OCI-LY3 (cell line): Measurements from ENCODE around the gene SERPINA1.
A peak's percentile ranks its signal among the peaks of the same experiment; 100 is the strongest.

ENCODE experiments used
- H2AFZ ChIP-seq: fragments of 200-600, 300-600 bp; shearing (Covaris generic); 2 replicates; pipeline ENCODE4 v1.6.0; 2014; ENCODE audit warnings: antibody characterized with exemption, low read depth, low read length
- H3K27ac ChIP-seq: fragments of 200-600, 300-600 bp; sonication (generic); 2 replicates; pipeline ENCODE4 v1.5.1; 2014; ENCODE audit warnings: mild to moderate bottlenecking, low read length, moderate library complexity, mixed read lengths
- H3K27me3 ChIP-seq: fragments of 200-600, 300-600 bp; sonication (generic); 2 replicates; pipeline ENCODE4 v1.6.1; 2014; ENCODE audit warnings: low read depth, low read length, mixed read lengths
- H3K36me3 ChIP-seq: fragments of 200-600, 300-600 bp; sonication (generic); replicated peaks from 2 replicates; pipeline ENCODE3; 2014; ENCODE audit warnings: low read depth, low read length, mixed read lengths
- H3K4me1 ChIP-seq: fragments of 300-600, 200-600 bp; sonication (generic); 2 replicates; pipeline ENCODE4 v1.6.1; 2014; ENCODE audit warnings: low read length, mixed read lengths
- H3K4me2 ChIP-seq: fragments of 200-600, 300-600 bp; sonication (generic); 2 replicates; pipeline ENCODE4 v1.6.1; 2014; ENCODE audit warnings: low read length, mixed read lengths
- H3K4me3 ChIP-seq: fragments of 300-600, 200-600 bp; sonication (generic); 2 replicates; pipeline ENCODE4 v1.5.1; 2014; ENCODE audit warnings: antibody characterized with exemption, mild to moderate bottlenecking, low read length, moderate library complexity
- H3K79me2 ChIP-seq: fragments of 300-600, 200-600 bp; shearing (Covaris generic); 2 replicates; pipeline ENCODE4 v1.6.1; 2014; ENCODE audit warnings: mild to moderate bottlenecking, low read length, mixed read lengths
- H3K9ac ChIP-seq: fragments of 300-600, 200-600 bp; shearing (Covaris generic); 2 replicates; pipeline ENCODE4 v1.6.0; 2014; ENCODE audit warnings: mild to moderate bottlenecking, low read length, moderate library complexity
- H3K9me3 ChIP-seq: fragments of 200-600, 300-600 bp; shearing (Covaris generic); 2 replicates; pipeline ENCODE4 v1.6.1; 2014; ENCODE audit warnings: low read length, mixed read lengths; ENCODE audit not compliant: insufficient read depth
- H4K20me1 ChIP-seq: fragments of 200-600, 300-600 bp; sonication (generic); 2 replicates; pipeline ENCODE4 v1.6.1; 2016; ENCODE audit warnings: low read length, mixed read lengths; ENCODE audit not compliant: insufficient read depth
- EZH2phosphoT487 ChIP-seq: fragments of 200-600 bp; shearing (Covaris generic); IDR thresholded peaks from 2 replicates; pipeline ENCODE4 v1.6.1; 2018; ENCODE audit warnings: antibody characterized with exemption, mixed run types, low read depth
- TF ChIP-seq, protein P1 (sequence below): fragments of 200-600, 300-600 bp; sonication (generic); IDR thresholded peaks from 2 replicates; pipeline ENCODE4 v1.5.1; 2014; ENCODE audit warnings: antibody characterized with exemption, low read length, low read depth

The SERPINA1 gene

DNA sequence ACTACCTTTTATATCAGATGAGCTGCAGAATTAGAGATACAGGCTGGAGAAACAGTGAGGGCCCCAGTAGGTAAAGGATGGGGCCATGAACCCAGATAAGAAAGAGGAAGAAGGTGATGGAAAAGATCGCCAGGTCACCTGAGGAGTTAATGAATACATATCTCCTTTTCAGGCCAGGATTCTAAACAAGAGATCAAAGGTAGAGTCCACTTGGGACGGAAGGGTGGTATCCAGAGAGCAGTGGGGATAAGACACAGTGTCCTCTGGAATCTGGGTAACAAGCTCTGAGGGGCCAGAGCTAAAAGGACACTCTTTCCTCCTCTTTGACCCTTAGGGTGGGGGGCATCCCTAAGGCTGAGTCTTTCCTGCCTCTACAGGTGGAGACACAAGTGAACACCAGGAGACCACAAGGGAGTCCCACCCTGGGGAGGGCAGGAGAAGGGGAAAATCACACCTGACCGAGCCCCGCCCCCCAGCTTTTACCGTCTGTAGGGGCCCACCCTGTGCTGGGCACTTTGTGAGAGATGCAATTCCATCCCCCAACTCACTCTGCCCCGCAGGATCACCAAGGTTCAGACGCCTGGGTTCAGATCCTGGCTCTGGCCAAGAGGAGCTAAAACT, 27.3 kb downstream of the SERPINA1 start:
- H3K36me3 ChIP-seq, result no peaks in the 10 kb centered on the region
- peaks cover 14% of the 10 kb centered on the region for H3K4me1 ChIP-seq

DNA sequence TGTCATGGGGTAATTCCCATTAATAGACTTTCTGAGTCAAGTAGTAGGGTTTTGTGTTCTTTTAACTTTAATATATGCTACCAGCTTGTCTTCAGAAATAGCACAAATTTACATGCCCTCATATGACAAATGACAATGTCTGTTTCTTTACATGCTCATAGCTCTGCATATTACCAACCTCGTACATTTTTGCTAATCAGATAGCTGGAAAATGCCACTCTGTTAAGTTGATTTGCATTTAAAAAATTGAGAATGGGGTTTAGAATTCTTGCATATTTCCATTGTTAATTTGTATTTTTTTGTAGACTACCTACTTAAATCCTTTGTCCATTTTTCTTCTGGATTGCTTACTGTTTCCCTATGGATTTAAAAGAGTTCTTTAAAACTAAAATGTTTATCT, 31.2 kb downstream of the SERPINA1 start:
- H3K79me2 ChIP-seq, result no peaks in the 10 kb centered on the region
- H4K20me1 ChIP-seq, result no peaks in the 10 kb centered on the region
- peaks cover 9% of the 10 kb centered on the region for H3K36me3 ChIP-seq
- H3K4me1 ChIP-seq, result peaks cover 28% of the 10 kb centered on the region
- no peak overlapping the region for H2AFZ ChIP-seq
- peaks cover 24% of the 10 kb centered on the region for H3K9me3 ChIP-seq
- H3K4me3 ChIP-seq, result no peak overlapping the region
- no peaks in the 10 kb centered on the region for H3K27me3 ChIP-seq
- no peak overlapping the region for H3K4me2 ChIP-seq
- no peak overlapping the region for H3K9ac ChIP-seq
- H3K27ac ChIP-seq, result no peak overlapping the region
- no peak for TF ChIP-seq EZH2phosphoT487
- TF ChIP-seq, protein P1, sequence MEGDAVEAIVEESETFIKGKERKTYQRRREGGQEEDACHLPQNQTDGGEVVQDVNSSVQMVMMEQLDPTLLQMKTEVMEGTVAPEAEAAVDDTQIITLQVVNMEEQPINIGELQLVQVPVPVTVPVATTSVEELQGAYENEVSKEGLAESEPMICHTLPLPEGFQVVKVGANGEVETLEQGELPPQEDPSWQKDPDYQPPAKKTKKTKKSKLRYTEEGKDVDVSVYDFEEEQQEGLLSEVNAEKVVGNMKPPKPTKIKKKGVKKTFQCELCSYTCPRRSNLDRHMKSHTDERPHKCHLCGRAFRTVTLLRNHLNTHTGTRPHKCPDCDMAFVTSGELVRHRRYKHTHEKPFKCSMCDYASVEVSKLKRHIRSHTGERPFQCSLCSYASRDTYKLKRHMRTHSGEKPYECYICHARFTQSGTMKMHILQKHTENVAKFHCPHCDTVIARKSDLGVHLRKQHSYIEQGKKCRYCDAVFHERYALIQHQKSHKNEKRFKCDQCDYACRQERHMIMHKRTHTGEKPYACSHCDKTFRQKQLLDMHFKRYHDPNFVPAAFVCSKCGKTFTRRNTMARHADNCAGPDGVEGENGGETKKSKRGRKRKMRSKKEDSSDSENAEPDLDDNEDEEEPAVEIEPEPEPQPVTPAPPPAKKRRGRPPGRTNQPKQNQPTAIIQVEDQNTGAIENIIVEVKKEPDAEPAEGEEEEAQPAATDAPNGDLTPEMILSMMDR, result no peak

More for the DNA sequence above, 27.3 kb downstream of the SERPINA1 start:
- Histone ChIP-seq H4K20me1 (no peaks in the 10 kb centered on the region), H3K4me3 (no peak overlapping the region), H3K4me2 (no peak overlapping the region), H3K9ac (no peak overlapping the region), H3K27me3 (no peaks in the 10 kb centered on the region), H3K9me3 (no peaks in the 10 kb centered on the region), H2AFZ (no peak overlapping the region), H3K79me2 (no peaks in the 10 kb centered on the region), H3K27ac (no peak overlapping the region)
- TF ChIP-seq, protein P1, result no peak
- no peak for TF ChIP-seq EZH2phosphoT487

DNA sequence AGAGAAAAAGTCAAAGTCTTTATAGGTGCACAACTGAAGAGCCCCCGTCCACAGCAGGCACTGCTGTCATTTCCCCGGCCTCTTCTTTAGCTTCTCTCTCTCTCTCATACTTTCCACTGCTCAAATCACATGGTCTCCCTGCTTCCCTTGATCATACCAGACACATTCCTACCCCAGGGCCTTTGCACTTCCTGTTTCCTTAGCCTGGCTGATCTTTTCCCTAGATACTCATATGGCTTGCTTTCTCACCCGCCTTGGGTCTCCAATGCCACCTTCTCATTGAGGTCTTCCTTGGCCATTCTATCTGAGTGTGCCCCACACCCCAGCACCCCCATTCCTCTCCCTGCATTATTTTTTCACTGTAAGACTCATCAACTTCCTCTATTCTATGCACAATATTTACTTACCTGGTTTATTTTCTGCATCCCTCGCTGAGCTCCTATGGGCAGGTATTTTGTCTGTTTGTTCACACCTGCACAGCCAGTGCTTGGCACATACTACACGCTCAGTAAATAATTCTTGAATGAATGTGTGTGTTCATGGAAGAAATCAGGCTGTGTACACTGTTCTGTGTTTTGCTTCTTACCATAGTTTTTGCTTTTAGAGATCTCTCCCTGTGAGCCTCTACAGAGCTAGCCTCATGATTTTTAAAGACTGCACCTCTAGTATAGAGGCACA, 31.9 kb downstream of the SERPINA1 start:
- TF ChIP-seq, protein P1, result no peak
- TF ChIP-seq EZH2phosphoT487, result no peak
- no peaks in the 10 kb centered on the region for H3K79me2 ChIP-seq
- no peak overlapping the region for H2AFZ ChIP-seq
- peaks cover 12% of the 10 kb centered on the region for H3K36me3 ChIP-seq
- H3K9me3 ChIP-seq, result peaks cover 29% of the 10 kb centered on the region
- H3K4me1 ChIP-seq, result peaks cover 28% of the 10 kb centered on the region
- H3K27ac ChIP-seq, result no peak overlapping the region
- no peak overlapping the region for H3K4me3 ChIP-seq
- no peaks in the 10 kb centered on the region for H3K27me3 ChIP-seq
- no peak overlapping the region for H3K9ac ChIP-seq
- H4K20me1 ChIP-seq, result no peaks in the 10 kb centered on the region
- H3K4me2 ChIP-seq, result no peak overlapping the region

DNA sequence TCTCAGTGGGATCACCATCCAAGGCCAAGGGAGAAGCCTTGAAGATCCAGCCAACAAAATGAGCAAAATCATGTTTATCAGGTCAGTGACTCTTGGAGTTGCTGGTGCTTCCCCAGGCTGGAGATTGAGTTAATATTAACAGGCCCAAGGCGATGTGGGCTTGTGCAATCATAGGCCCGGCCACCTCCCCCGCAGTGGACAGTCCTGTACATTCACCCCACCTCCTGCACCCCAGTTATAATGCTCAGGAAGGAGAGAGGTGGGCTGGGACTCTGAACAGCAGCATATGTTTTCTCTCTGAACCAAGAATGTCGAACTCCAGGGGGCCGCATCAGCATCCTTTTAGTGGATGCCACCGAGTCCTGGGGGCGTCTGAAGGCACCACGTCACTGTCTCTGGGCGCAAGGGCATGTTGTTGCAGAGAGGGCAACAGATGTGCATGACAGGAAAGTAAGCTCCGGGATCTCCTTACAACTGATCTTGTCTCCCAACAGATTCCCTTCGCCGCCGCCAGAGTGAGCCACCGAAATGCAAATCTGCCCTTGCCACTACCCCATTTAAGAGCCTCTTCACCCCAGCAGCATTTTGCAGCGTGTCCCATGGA, 33.1 kb downstream of the SERPINA1 start:
- Histone ChIP-seq H3K27me3 (no peaks in the 10 kb centered on the region), H3K27ac (peak overlapping the region; percentile 27), H3K4me1 (peaks cover 25% of the 10 kb centered on the region), H2AFZ (peak overlapping the region; percentile 26; the same call in 1 of the 2 replicates), H3K9ac (no peak overlapping the region; the same call in 1 of the 2 replicates), H3K4me3 (peak overlapping the region; percentile 46), H3K79me2 (no peaks in the 10 kb centered on the region), H4K20me1 (no peaks in the 10 kb centered on the region), H3K9me3 (peaks cover 36% of the 10 kb centered on the region), H3K4me2 (peak overlapping the region; percentile 57), H3K36me3 (peaks cover 12% of the 10 kb centered on the region)
- no peak for TF ChIP-seq EZH2phosphoT487
- TF ChIP-seq, protein P1, result peak; percentile 21
